Measurements from ENCODE around the gene TBC1D14. TPM values are rescaled to one million over a fixed set of nuclear protein-coding genes. Genes with fewer than 3 reads are reported as not detected.

The TBC1D14 gene
- total and polyA plus RNA-seq, 4 donors = 15.1 to 60.1 (median 46.4) TPM

GRCh38 chr4:6935965-6936364 is 26.3 kb downstream of the TBC1D14 start:
- 85 to 91% methylated on average over 4 of the region's 4 CpGs for WGBS, 2 donors
- H3K4me1 ChIP-seq (ENCODE audit: control insufficient read depth in 5 of 5, insufficient read depth in 5 of 5, low read length in 5 of 5) = peaks cover 0 to 17% (median 0%) of the 10 kb centered on the region in 5 donors

GRCh38 chr4:6937201-6937600 is 27.6 kb downstream of the TBC1D14 start:
- ATAC-seq (ENCODE audit: insufficient read depth, low FRiP score) (no peak), DNase-seq (no peak)
- peaks cover 0 to 20% (median 6%) of the 10 kb centered on the region in 5 donors for H3K4me1 ChIP-seq (ENCODE audit: control insufficient read depth in 5 of 5, insufficient read depth in 5 of 5, low read length in 5 of 5)
- no peak for TF ChIP-seq CTCF (IDR thresholded peaks at IDR 0.05; ENCODE audit: control extremely low read depth, extremely low read depth)
- no peaks in the 10 kb centered on the region for H3K27me3 ChIP-seq (ENCODE audit: control insufficient read depth in 3 of 3, insufficient read depth in 3 of 3, low read length in 2 of 3)
- H3K27ac ChIP-seq (ENCODE audit: low read depth in 1 of 2, low read length in 1 of 2) = no peak overlapping the region
- H3K36me3 ChIP-seq (ENCODE audit: control insufficient read depth in 4 of 4, insufficient read depth in 4 of 4, low read length in 4 of 4) = no peaks in the 10 kb centered on the region
- WGBS, 2 donors = 87 to 97% methylated on average over 6 of the region's 6 CpGs
- no peak overlapping the region for H3K9ac ChIP-seq (ENCODE audit: insufficient read depth in 1 of 2, low read length in 2 of 2)
- no peaks in the 10 kb centered on the region for H3K9me3 ChIP-seq (ENCODE audit: control insufficient read depth in 4 of 4, insufficient read depth in 3 of 4, low read length in 3 of 4)
- H3K4me3 ChIP-seq = no peak overlapping the region

More at GRCh38 chr4:6935965-6936364, 26.3 kb downstream of the TBC1D14 start:
- TF ChIP-seq CTCF (IDR thresholded peaks at IDR 0.05; ENCODE audit: control extremely low read depth, extremely low read depth) = no peak
- Histone ChIP-seq H3K4me3 (no peak overlapping the region), H3K27ac (ENCODE audit: low read depth in 1 of 2, low read length in 1 of 2) (no peak overlapping the region), H3K9ac (ENCODE audit: insufficient read depth in 1 of 2, low read length in 2 of 2) (no peak overlapping the region), H3K36me3 (ENCODE audit: control insufficient read depth in 4 of 4, insufficient read depth in 4 of 4, low read length in 4 of 4) (no peaks in the 10 kb centered on the region), H3K27me3 (ENCODE audit: control insufficient read depth in 3 of 3, insufficient read depth in 3 of 3, low read length in 2 of 3) (no peaks in the 10 kb centered on the region), H3K9me3 (ENCODE audit: control insufficient read depth in 4 of 4, insufficient read depth in 3 of 4, low read length in 3 of 4) (peaks cover 0 to 2% (median 0%) of the 10 kb centered on the region in 4 donors)
- ATAC-seq (ENCODE audit: insufficient read depth, low FRiP score) (no peak), DNase-seq (no peak)

GRCh38 chr4:6937754-6938153 is 28.1 kb downstream of the TBC1D14 start:
- H3K36me3 ChIP-seq (ENCODE audit: control insufficient read depth in 4 of 4, insufficient read depth in 4 of 4, low read length in 4 of 4) = no peaks in the 10 kb centered on the region
- H3K4me1 ChIP-seq (ENCODE audit: control insufficient read depth in 5 of 5, insufficient read depth in 5 of 5, low read length in 5 of 5) = peaks cover 0 to 18% (median 11%) of the 10 kb centered on the region in 5 donors
- H3K4me3 ChIP-seq = no peak overlapping the region
- H3K27me3 ChIP-seq (ENCODE audit: control insufficient read depth in 3 of 3, insufficient read depth in 3 of 3, low read length in 2 of 3) = no peaks in the 10 kb centered on the region
- H3K9me3 ChIP-seq (ENCODE audit: control insufficient read depth in 4 of 4, insufficient read depth in 3 of 4, low read length in 3 of 4) = no peaks in the 10 kb centered on the region
- H3K27ac ChIP-seq (ENCODE audit: low read depth in 1 of 2, low read length in 1 of 2) = peak overlapping the region in 1 of 2 donors; percentile 35
- ATAC-seq (ENCODE audit: insufficient read depth, low FRiP score) = no peak
- H3K9ac ChIP-seq (ENCODE audit: insufficient read depth in 1 of 2, low read length in 2 of 2) = no peak overlapping the region
- no peak for TF ChIP-seq CTCF (IDR thresholded peaks at IDR 0.05; ENCODE audit: control extremely low read depth, extremely low read depth)
- peak in 1 of 3 donors; percentile 26 for DNase-seq
- WGBS, 2 donors = 52 to 69% methylated on average over 17 of the region's 17 CpGs

- DNase-seq = peak in 1 of 3 donors; percentile 52
- 13 to 51% methylated on average over 7 of the region's 7 CpGs for WGBS, 2 donors
Measured at GRCh38 chr4:6938237-6938636, 28.6 kb downstream of the TBC1D14 start.

More at GRCh38 chr4:6938237-6938636, 28.6 kb downstream of the TBC1D14 start:
- no peak overlapping the region for H3K9ac ChIP-seq (ENCODE audit: insufficient read depth in 1 of 2, low read length in 2 of 2)
- no peaks in the 10 kb centered on the region for H3K27me3 ChIP-seq (ENCODE audit: control insufficient read depth in 3 of 3, insufficient read depth in 3 of 3, low read length in 2 of 3)
- no peak for TF ChIP-seq CTCF (IDR thresholded peaks at IDR 0.05; ENCODE audit: control extremely low read depth, extremely low read depth)
- no peak overlapping the region for H3K4me3 ChIP-seq
- peaks cover 0 to 20% (median 11%) of the 10 kb centered on the region in 5 donors for H3K4me1 ChIP-seq (ENCODE audit: control insufficient read depth in 5 of 5, insufficient read depth in 5 of 5, low read length in 5 of 5)
- no peaks in the 10 kb centered on the region for H3K9me3 ChIP-seq (ENCODE audit: control insufficient read depth in 4 of 4, insufficient read depth in 3 of 4, low read length in 3 of 4)
- no peaks in the 10 kb centered on the region for H3K36me3 ChIP-seq (ENCODE audit: control insufficient read depth in 4 of 4, insufficient read depth in 4 of 4, low read length in 4 of 4)
- peak overlapping the region in 1 of 2 donors; percentile 35 for H3K27ac ChIP-seq (ENCODE audit: low read depth in 1 of 2, low read length in 1 of 2)
- no peak for ATAC-seq (ENCODE audit: insufficient read depth, low FRiP score)

Measured in lung (tissue), 12 donors.